Activated naive CD8-positive, alpha-beta T cell treated with anti-CD3 and anti-CD28 coated beads, Interleukin-2, amount 10 ng/mL, durations not matched to agents 7 days and 5 days (primary cell): ENCODE results near the gene POLR1C. TPM values are rescaled to one million over a fixed set of nuclear protein-coding genes. Genes with fewer than 3 reads are reported as not detected.

ENCODE experiments used
- ATAC-seq: fragments of 150-1000 bp; cut with Tn5 transposase; one replicate; pipeline ENCODE4 v1.10.0; 2021; ENCODE audit warnings: low read depth, moderate library complexity
- POLR2A ChIA-PET: fragments of 350-600 bp; sonication (Branson Sonifier 250); formaldehyde crosslinking; loops from one replicate; lab custom pipeline; 2021; ENCODE audit warnings: antibody characterized with exemption; lab: Charles Lee
- DNase-seq: peaks from one replicate; pipeline ENCODE4 v3.0.0; 2021
- H3K27ac Mint-ChIP-seq: one replicate; pipeline ENCODE4 v1.8.0; 2022; ENCODE audit warnings: mild to moderate bottlenecking, mixed read lengths
- H3K27me3 Mint-ChIP-seq: one replicate; pipeline ENCODE4 v1.8.0; 2022; ENCODE audit warnings: mild to moderate bottlenecking, moderate library complexity, mixed read lengths
- H3K36me3 Mint-ChIP-seq: one replicate; pipeline ENCODE4 v1.8.0; 2021; ENCODE audit warnings: mild to moderate bottlenecking, mixed read lengths
- H3K4me1 Mint-ChIP-seq: one replicate; pipeline ENCODE4 v1.8.0; 2021; ENCODE audit warnings: mixed read lengths
- H3K4me3 Mint-ChIP-seq: one replicate; pipeline ENCODE4 v1.8.0; 2022; ENCODE audit warnings: mild to moderate bottlenecking, moderate library complexity, mixed read lengths
- H3K9me3 Mint-ChIP-seq: one replicate; pipeline ENCODE4 v1.8.0; 2021; ENCODE audit warnings: mixed read lengths
- total RNA-seq, 2 experiments: library from RNA; stranded (reverse); gene quantifications; one replicate each; pipeline ENCODE4 v1.2.3, GENCODE V29; 2021

Gene POLR1C
- total RNA-seq, 2 experiments from 2014 or later: 28.8 to 29.7 TPM

DNA sequence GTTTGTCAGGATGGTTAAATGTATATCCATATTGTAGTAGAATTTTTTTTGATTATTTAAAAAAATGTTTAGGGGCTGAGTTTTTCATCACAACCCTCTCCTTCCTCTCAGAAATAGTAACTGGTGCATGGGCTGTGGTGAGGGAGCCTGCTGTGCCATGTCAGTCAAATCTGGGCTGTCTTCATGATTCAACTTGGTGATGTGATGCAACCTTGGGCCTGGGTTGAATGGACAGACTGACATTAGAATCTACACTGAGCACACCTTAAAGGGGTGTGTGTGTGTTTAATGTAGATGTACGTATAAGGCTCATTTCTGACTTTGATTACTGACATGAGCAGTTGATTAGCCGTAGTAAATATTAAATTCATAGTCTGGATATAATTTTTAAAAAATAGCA is 35.8 kb upstream of the POLR1C start:
- Mint-ChIP-seq H3K9me3 (no peaks in the 10 kb centered on the region), H3K4me3 (no peak overlapping the region), H3K36me3 (peaks cover 3% of the 10 kb centered on the region), H3K27me3 (no peaks in the 10 kb centered on the region), H3K4me1 (peaks cover 38% of the 10 kb centered on the region), H3K27ac (no peak overlapping the region)
- ATAC-seq: no peak
- POLR2A ChIA-PET: interaction anchor here (0.7 kb wide), 1 partner anchor 92 kb away, joined by 3 read pairs; no protein-coding TSS in a partner anchor
- no peak for DNase-seq

GRCh38 chr6:43481591-43482236 is 35.2 kb upstream of the POLR1C start:
- Mint-ChIP-seq H3K9me3 (no peaks in the 10 kb centered on the region), H3K27ac (no peak overlapping the region), H3K36me3 (peaks cover 3% of the 10 kb centered on the region), H3K4me1 (peaks cover 36% of the 10 kb centered on the region), H3K27me3 (no peaks in the 10 kb centered on the region), H3K4me3 (no peak overlapping the region)
- ATAC-seq: no peak
- POLR2A ChIA-PET: no interaction called here
- no peak for DNase-seq

GRCh38 chr6:43488667-43489276 is 28.1 kb upstream of the POLR1C start:
- DNase-seq: no peak
- Mint-ChIP-seq H3K4me1 (peaks cover 3% of the 10 kb centered on the region), H3K27me3 (no peaks in the 10 kb centered on the region), H3K9me3 (no peaks in the 10 kb centered on the region), H3K4me3 (no peak overlapping the region), H3K36me3 (peaks cover 4% of the 10 kb centered on the region), H3K27ac (no peak overlapping the region)
- POLR2A ChIA-PET: interaction anchor here (1.5 kb wide), 1 partner anchor 11 kb away, joined by 3 read pairs; the partner anchor contains the start of gene TJAP1
- ATAC-seq: no peak

GRCh38 chr6:43489277-43490072 is 27.4 kb upstream of the POLR1C start:
- H3K4me1 Mint-ChIP-seq: peaks cover 3% of the 10 kb centered on the region
- POLR2A ChIA-PET: interaction anchor here (0.6 to 1.5 kb wide), 2 partner anchors 12 to 21 kb away, joined by 3 read pairs; partner anchors contain the start of genes LRRC73 and TJAP1
- peaks cover 4% of the 10 kb centered on the region for H3K36me3 Mint-ChIP-seq
- H3K27me3 Mint-ChIP-seq: no peaks in the 10 kb centered on the region
- no peak overlapping the region for H3K4me3 Mint-ChIP-seq
- DNase-seq (no peak), ATAC-seq (no peak)
- no peak overlapping the region for H3K27ac Mint-ChIP-seq
- H3K9me3 Mint-ChIP-seq: no peaks in the 10 kb centered on the region

DNA sequence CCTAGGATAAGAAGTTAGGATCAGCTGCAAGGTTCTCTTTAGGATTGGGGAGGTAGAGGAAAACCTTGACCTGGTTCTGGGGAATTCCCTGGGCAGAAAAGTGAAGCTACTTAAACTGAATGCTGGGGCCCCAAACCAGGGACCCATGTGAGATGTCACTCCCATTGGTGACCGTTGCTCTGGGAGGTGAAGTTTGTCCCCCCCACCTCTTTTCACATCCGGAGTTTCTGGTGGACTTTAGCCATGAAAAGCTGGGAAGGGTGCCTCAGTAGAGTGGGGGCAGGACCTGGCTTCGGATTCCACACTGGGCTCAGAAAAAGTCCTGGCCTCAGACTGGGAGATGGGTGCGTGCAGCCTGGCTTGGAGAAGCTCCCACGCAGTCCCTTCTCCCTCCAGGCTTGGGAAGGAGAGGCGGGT is 26.4 kb upstream of the POLR1C start:
- Mint-ChIP-seq H3K36me3 (peaks cover 4% of the 10 kb centered on the region), H3K9me3 (no peaks in the 10 kb centered on the region), H3K27ac (no peak overlapping the region), H3K4me1 (peaks cover 9% of the 10 kb centered on the region), H3K27me3 (no peaks in the 10 kb centered on the region), H3K4me3 (no peak overlapping the region)
- no peak for ATAC-seq
- POLR2A ChIA-PET: interaction anchor here (1.2 to 1.5 kb wide), 2 partner anchors 13 kb away, joined by 3 to 4 read pairs; partner anchors contain the start of gene TJAP1
- no peak for DNase-seq

- H3K27me3 Mint-ChIP-seq: no peaks in the 10 kb centered on the region
- peaks cover 9% of the 10 kb centered on the region for H3K4me1 Mint-ChIP-seq
- H3K36me3 Mint-ChIP-seq: peaks cover 4% of the 10 kb centered on the region
- POLR2A ChIA-PET: interaction anchor here (1.2 kb wide), 1 partner anchor 14 kb away, joined by 4 read pairs; the partner anchor contains the start of gene TJAP1
- no peaks in the 10 kb centered on the region for H3K9me3 Mint-ChIP-seq
- DNase-seq: no peak
- peak overlapping the region; percentile 56 for H3K27ac Mint-ChIP-seq
- ATAC-seq: no peak
- no peak overlapping the region for H3K4me3 Mint-ChIP-seq
Measured at GRCh38 chr6:43491750-43492661, 24.9 kb upstream of the POLR1C start.

DNA sequence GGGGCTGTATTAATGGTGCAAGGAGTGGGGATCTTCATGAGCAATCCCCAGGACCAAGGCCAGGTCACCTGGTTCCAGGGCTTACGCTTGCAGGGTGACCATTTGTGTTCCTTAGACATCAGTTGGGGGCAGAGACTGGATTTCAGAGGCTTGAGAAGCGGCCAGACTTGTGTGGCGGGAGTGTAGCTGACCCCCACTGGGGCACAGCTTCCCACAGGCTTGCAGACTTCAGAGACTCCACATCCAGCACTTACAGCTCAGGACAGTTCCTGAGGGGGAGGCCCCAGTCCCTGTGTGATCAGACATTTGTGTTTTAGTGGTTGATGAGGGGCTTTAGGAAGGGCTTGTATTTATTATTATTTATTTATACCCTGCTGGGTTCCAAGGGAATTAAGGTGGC is 24.2 kb upstream of the POLR1C start:
- Mint-ChIP-seq H3K27ac (no peak overlapping the region), H3K27me3 (no peaks in the 10 kb centered on the region), H3K4me1 (peaks cover 9% of the 10 kb centered on the region), H3K36me3 (peaks cover 4% of the 10 kb centered on the region), H3K9me3 (no peaks in the 10 kb centered on the region), H3K4me3 (no peak overlapping the region)
- DNase-seq (no peak), ATAC-seq (no peak)
- POLR2A ChIA-PET: interaction anchor here (0.6 kb wide), 1 partner anchor 15 kb away, joined by 3 read pairs; no protein-coding TSS in a partner anchor

- H3K27ac Mint-ChIP-seq: no peak overlapping the region
- DNase-seq (no peak), ATAC-seq (no peak)
- peaks cover 4% of the 10 kb centered on the region for H3K36me3 Mint-ChIP-seq
- H3K27me3 Mint-ChIP-seq: no peaks in the 10 kb centered on the region
- no peaks in the 10 kb centered on the region for H3K9me3 Mint-ChIP-seq
- POLR2A ChIA-PET: interaction anchor here (0.6 kb wide), 1 partner anchor 15 kb away, joined by 3 read pairs; no protein-coding TSS in a partner anchor
- H3K4me3 Mint-ChIP-seq: no peak overlapping the region
- H3K4me1 Mint-ChIP-seq: peaks cover 9% of the 10 kb centered on the region
Measured at GRCh38 chr6:43493230-43493629, 23.7 kb upstream of the POLR1C start.

DNA sequence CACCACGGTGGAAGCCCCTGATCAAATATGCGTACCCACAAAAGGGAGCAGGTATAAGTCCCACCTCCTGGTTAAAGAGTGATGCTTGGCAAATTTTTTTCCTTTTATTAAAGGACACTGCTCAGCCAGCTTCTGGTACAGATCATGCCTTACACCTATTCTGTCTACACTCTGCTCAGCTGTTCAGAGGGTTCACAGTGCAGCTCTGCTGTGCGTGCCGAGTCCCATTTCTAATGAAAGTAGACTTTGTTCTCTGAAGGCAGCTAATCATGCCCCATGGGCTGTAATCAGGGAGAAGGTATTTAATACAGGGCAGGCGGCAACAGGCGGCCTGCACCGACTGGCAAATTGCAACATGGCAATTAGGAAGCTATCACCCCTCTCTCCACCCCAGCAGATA is 23.1 kb upstream of the POLR1C start:
- H3K9me3 Mint-ChIP-seq: no peaks in the 10 kb centered on the region
- no peaks in the 10 kb centered on the region for H3K27me3 Mint-ChIP-seq
- H3K4me3 Mint-ChIP-seq: no peak overlapping the region
- H3K4me1 Mint-ChIP-seq: peaks cover 9% of the 10 kb centered on the region
- ATAC-seq (no peak), DNase-seq (no peak)
- no peak overlapping the region for H3K27ac Mint-ChIP-seq
- POLR2A ChIA-PET: no interaction called here
- peaks cover 4% of the 10 kb centered on the region for H3K36me3 Mint-ChIP-seq

DNA sequence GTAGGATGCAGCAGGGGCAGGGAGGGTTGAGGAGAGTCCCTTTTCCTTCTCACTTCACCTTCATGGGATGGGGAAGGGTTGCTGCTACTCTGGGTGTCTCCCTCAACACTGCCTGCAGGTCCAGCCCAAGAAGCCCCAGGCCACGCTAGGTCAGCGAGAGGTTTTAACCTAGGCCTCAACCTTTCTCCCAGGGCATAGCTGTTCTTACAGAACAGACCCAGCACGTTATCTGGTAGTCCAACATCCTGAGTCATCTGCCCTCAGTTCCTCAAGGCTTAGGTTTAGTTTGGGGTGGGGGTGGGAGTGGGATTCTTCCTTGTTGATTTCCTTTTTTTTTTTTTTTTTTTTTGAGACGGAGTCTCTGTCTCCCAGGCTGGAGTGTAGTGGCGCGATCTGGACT is 22.6 kb upstream of the POLR1C start:
- Mint-ChIP-seq H3K27ac (no peak overlapping the region), H3K36me3 (peaks cover 4% of the 10 kb centered on the region), H3K9me3 (no peaks in the 10 kb centered on the region), H3K4me1 (peaks cover 9% of the 10 kb centered on the region), H3K27me3 (no peaks in the 10 kb centered on the region), H3K4me3 (no peak overlapping the region)
- POLR2A ChIA-PET: interaction anchor here (1.5 kb wide), 1 partner anchor 58 kb away, joined by 6 read pairs; no protein-coding TSS in a partner anchor
- ATAC-seq (no peak), DNase-seq (no peak)

DNA sequence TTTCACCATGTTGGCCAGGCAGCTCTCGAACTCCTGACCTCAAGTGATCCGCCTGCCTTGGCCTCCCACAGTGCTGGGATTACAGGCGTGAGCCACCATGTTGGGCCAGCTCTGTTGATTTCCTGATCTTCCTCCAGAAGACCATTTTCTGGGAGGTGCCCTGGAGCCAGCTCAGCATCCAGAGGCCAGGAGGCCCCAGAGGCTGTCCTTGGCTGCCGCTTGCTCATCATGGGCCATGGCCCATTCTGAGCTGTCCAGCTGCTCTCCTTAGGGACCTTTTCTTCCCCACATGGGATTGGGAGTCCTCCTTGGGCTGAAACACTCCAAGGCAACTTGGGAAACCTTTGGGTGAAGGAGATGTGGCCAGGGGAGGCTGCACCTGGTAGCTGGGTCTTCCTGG is 22.1 kb upstream of the POLR1C start:
- no peak for DNase-seq
- Mint-ChIP-seq H3K4me1 (peaks cover 9% of the 10 kb centered on the region), H3K27ac (no peak overlapping the region), H3K36me3 (peaks cover 4% of the 10 kb centered on the region), H3K27me3 (no peaks in the 10 kb centered on the region), H3K9me3 (no peaks in the 10 kb centered on the region), H3K4me3 (no peak overlapping the region)
- POLR2A ChIA-PET: interaction anchor here (1.5 kb wide), 1 partner anchor 58 kb away, joined by 6 read pairs; no protein-coding TSS in a partner anchor
- ATAC-seq: no peak

DNA sequence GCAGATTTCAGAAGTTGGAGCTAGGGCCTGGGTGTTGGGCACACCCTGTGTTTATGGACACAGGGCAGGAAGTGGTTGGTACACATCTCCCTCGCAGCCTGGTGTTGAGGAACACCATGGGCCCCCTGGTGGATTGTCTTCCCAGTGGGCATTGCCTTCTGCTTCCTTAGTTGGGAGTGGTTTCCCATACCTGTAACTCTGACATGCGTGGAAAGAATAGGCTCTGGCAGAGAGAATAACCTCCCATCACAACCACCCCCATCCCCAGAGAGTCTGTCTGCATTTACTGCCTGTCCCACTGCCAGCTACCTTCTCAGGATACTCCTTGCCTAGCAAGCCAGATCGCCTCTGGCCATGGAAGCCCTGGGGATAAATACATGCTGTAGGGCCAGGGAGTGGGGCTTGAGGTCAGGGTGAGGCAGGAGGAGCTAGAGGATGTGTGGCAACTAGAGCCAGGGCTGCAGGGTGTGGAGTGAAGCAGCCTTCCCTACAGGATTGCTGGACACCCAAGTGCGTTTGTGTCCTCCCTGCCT is 21.4 kb upstream of the POLR1C start:
- Mint-ChIP-seq H3K9me3 (no peaks in the 10 kb centered on the region), H3K4me3 (no peak overlapping the region), H3K27me3 (no peaks in the 10 kb centered on the region), H3K4me1 (peaks cover 7% of the 10 kb centered on the region), H3K27ac (peak overlapping the region; percentile 60), H3K36me3 (peaks cover 1% of the 10 kb centered on the region)
- POLR2A ChIA-PET: interaction anchor here (1.3 to 1.5 kb wide), 2 partner anchors 18 to 59 kb away, joined by 3 to 6 read pairs; partner anchors contain the start of gene TJAP1
- DNase-seq (no peak), ATAC-seq (peak; percentile 66)
